Testis (tissue), 2 donors: ENCODE results near the gene EBP.

Experiments used
- CTCF ChIP-seq, 3 experiments: fragments of 450-650 bp in 2 of 3; fragments of 200-600 bp in 1 of 3; sonication (generic) in 1 of 3; IDR thresholded peaks; one replicate each; pipeline ENCODE4 v1.5.1; 2016 to 2019; ENCODE audit warnings: antibody characterized with exemption in 3 of 3, mild to moderate bottlenecking in 2 of 3, moderate library complexity in 1 of 3
- POLR2A ChIP-seq: fragments of 450-650 bp; IDR thresholded peaks from one replicate; pipeline ENCODE4 v1.6.1; 2017; ENCODE audit warnings: antibody characterized with exemption, mild to moderate bottlenecking, moderate library complexity

DNA sequence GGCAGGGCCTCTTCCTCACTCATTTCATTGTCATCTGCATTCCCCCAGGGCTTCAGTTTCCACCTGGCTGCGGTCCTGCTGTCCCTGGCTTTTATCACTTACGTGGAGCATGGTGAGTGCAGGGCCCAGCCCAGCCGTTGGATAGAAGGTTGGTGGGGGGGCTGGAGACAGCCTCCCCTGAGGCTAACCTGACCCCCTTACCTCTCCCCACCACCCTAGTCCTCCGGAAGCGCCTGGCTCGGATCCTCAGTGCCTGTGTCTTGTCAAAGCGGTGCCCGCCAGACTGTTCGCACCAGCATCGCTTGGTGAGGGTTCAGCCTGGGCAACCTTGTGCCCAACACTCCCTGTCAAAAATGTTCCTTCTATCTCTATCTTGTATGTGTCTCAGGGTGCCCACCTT is 5.8 kb upstream of the EBP start:
- TF ChIP-seq CTCF (IDR thresholded peaks at IDR 0.05) (no peak), POLR2A (no peak)
